ENCODE results near the gene RHCE. TPM values are rescaled to one million over a fixed set of nuclear protein-coding genes. Genes with fewer than 3 reads are reported as not detected.

Gene RHCE
- polyA plus RNA-seq, 3 donors: 0.47 TPM; not detected in 2

DNA sequence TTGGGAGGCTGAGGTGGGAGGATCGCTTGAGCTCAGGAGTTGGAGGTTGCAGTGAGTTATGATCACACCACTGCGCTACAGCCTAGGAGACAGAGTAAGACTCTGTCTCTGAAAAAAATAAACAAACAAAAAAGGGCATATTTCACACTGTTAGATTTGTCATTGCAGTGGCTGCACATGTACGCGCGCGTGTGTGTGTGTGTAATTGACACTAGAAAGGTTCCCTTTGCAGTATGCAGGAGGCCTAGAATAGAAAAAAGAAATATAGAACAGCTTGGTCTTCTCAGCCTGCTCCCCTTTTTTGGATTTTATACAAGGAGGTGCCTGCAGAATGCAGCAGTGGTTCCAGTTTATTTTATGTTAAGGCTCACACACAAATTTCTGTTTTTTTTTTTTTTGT, 18.7 kb upstream of the RHCE start:
- TF ChIP-seq, protein P1, sequence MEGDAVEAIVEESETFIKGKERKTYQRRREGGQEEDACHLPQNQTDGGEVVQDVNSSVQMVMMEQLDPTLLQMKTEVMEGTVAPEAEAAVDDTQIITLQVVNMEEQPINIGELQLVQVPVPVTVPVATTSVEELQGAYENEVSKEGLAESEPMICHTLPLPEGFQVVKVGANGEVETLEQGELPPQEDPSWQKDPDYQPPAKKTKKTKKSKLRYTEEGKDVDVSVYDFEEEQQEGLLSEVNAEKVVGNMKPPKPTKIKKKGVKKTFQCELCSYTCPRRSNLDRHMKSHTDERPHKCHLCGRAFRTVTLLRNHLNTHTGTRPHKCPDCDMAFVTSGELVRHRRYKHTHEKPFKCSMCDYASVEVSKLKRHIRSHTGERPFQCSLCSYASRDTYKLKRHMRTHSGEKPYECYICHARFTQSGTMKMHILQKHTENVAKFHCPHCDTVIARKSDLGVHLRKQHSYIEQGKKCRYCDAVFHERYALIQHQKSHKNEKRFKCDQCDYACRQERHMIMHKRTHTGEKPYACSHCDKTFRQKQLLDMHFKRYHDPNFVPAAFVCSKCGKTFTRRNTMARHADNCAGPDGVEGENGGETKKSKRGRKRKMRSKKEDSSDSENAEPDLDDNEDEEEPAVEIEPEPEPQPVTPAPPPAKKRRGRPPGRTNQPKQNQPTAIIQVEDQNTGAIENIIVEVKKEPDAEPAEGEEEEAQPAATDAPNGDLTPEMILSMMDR (IDR thresholded peaks at IDR 0.05): no peak
- H4K20me1 ChIP-seq (ENCODE audit: insufficient read depth, low read length): peaks cover 64% of the 10 kb centered on the region
- peaks cover 0 to 10% of the 10 kb centered on the region in 2 donors for H3K36me3 ChIP-seq (replicated peaks in 1 of 2; ENCODE audit: control insufficient read depth in 1 of 2, insufficient read depth in 2 of 2, low read length in 2 of 2)
- H3K9ac ChIP-seq (ENCODE audit: insufficient read depth, low read length, poor library complexity, severe bottlenecking): no peak overlapping the region
- H3K27ac ChIP-seq (ENCODE audit: low read depth in 1 of 2, low read length in 2 of 2): no peak overlapping the region
- no peaks in the 10 kb centered on the region for H3K9me3 ChIP-seq (replicated peaks in 1 of 2; ENCODE audit: control insufficient read depth in 1 of 2, insufficient read depth in 1 of 2, low read length in 2 of 2)
- H3K79me2 ChIP-seq (ENCODE audit: insufficient read depth, low read length): peaks cover 87% of the 10 kb centered on the region
- H2AFZ ChIP-seq (ENCODE audit: insufficient read depth, low read depth, low read length, poor library complexity, severe bottlenecking): no peak overlapping the region
- no peaks in the 10 kb centered on the region for H3K27me3 ChIP-seq (ENCODE audit: control insufficient read depth in 2 of 2, insufficient read depth in 2 of 2, low read length in 2 of 2)
- peaks cover 0 to 5% (median 0%) of the 10 kb centered on the region in 7 donors for H3K9me3 Mint-ChIP-seq
- H3K4me2 ChIP-seq (replicated peaks; ENCODE audit: extremely low read depth, low read length, poor library complexity, severe bottlenecking): no peak overlapping the region
- no peak overlapping the region for H3K4me3 ChIP-seq (replicated peaks in 1 of 3; ENCODE audit: low read depth in 2 of 3, low read length in 3 of 3)
- intact Hi-C loops (cut with micrococcal nuclease): no loop called here
- H3K4me1 Mint-ChIP-seq: peaks cover 31% of the 10 kb centered on the region
- no peak overlapping the region for H3K4me3 Mint-ChIP-seq
- WGBS (ENCODE audit: insufficient coverage): 100% methylated on average over 6 of the region's 6 CpGs
- H3K27ac Mint-ChIP-seq: no peak overlapping the region
- no peaks in the 10 kb centered on the region for H3K27me3 Mint-ChIP-seq (ENCODE audit: low read depth in 3 of 3)
- H3K4me1 ChIP-seq (ENCODE audit: control insufficient read depth in 1 of 2, insufficient read depth in 2 of 2, low read length in 2 of 2): peaks cover 19 to 22% of the 10 kb centered on the region in 2 donors
- H3K36me3 Mint-ChIP-seq: peaks cover 6 to 20% of the 10 kb centered on the region in 2 donors
- DNase-seq: no peak

GRCh38 chr1:25437672-25438071, 17.0 kb upstream of the RHCE start:
- Mint-ChIP-seq H3K4me1 (peaks cover 38% of the 10 kb centered on the region), H3K9me3 (peaks cover 0 to 5% (median 0%) of the 10 kb centered on the region in 7 donors), H3K27ac (peak overlapping the region in 2 of 7 donors; percentile 15 to 45), H3K4me3 (no peak overlapping the region), H3K36me3 (peaks cover 7 to 20% of the 10 kb centered on the region in 2 donors), H3K27me3 (ENCODE audit: low read depth in 3 of 3) (no peaks in the 10 kb centered on the region)
- H3K4me3 ChIP-seq (replicated peaks in 1 of 3; ENCODE audit: low read depth in 2 of 3, low read length in 3 of 3): no peak overlapping the region
- intact Hi-C loops (cut with micrococcal nuclease): no loop called here
- H4K20me1 ChIP-seq (ENCODE audit: insufficient read depth, low read length): peaks cover 69% of the 10 kb centered on the region
- H3K27me3 ChIP-seq (ENCODE audit: control insufficient read depth in 2 of 2, insufficient read depth in 2 of 2, low read length in 2 of 2): no peaks in the 10 kb centered on the region
- no peak overlapping the region for H3K9ac ChIP-seq (ENCODE audit: insufficient read depth, low read length, poor library complexity, severe bottlenecking)
- H2AFZ ChIP-seq (ENCODE audit: insufficient read depth, low read depth, low read length, poor library complexity, severe bottlenecking): no peak overlapping the region
- H3K36me3 ChIP-seq (replicated peaks in 1 of 2; ENCODE audit: control insufficient read depth in 1 of 2, insufficient read depth in 2 of 2, low read length in 2 of 2): peaks cover 0 to 10% of the 10 kb centered on the region in 2 donors
- no peaks in the 10 kb centered on the region for H3K9me3 ChIP-seq (replicated peaks in 1 of 2; ENCODE audit: control insufficient read depth in 1 of 2, insufficient read depth in 1 of 2, low read length in 2 of 2)
- no peak overlapping the region for H3K4me2 ChIP-seq (replicated peaks; ENCODE audit: extremely low read depth, low read length, poor library complexity, severe bottlenecking)
- TF ChIP-seq, protein P1 (IDR thresholded peaks at IDR 0.05): no peak
- H3K27ac ChIP-seq (ENCODE audit: low read depth in 1 of 2, low read length in 2 of 2): no peak overlapping the region
- 93% methylated on average over 3 of the region's 8 CpGs for WGBS (ENCODE audit: insufficient coverage)
- peaks cover 91% of the 10 kb centered on the region for H3K79me2 ChIP-seq (ENCODE audit: insufficient read depth, low read length)
- H3K4me1 ChIP-seq (ENCODE audit: control insufficient read depth in 1 of 2, insufficient read depth in 2 of 2, low read length in 2 of 2): peaks cover 19 to 32% of the 10 kb centered on the region in 2 donors
- DNase-seq: no peak

Data from CD14-positive monocyte (primary cell).